Adrenal gland (tissue), 5 donors: ENCODE data around the gene SLC4A7.

Experiments
- CTCF ChIP-seq, 6 experiments: fragments of 450-650 bp in 4 of 6; fragments of 200-600 bp in 2 of 6; sonication (generic) in 1 of 6; IDR thresholded peaks; 1 replicate in 5 of 6; 2 replicates in 1 of 6; pipeline versions ENCODE4 v1.5.1 to v1.8.0; 2016 to 2021; ENCODE audit warnings: antibody characterized with exemption in 6 of 6, mild to moderate bottlenecking in 2 of 6, moderate library complexity in 1 of 6
- POLR2A ChIP-seq, 2 donors: fragments of 450-650 bp; IDR thresholded peaks; one replicate each; pipeline ENCODE4 v1.6.1; 2017; ENCODE audit warnings: antibody characterized with exemption in 2 of 2, mild to moderate bottlenecking in 2 of 2, moderate library complexity in 1 of 2
- donor health status: DM: no; HTN: no; CAD: no.

- peak in 2 of 6 experiments; percentile 14 to 17 for TF ChIP-seq CTCF (IDR thresholded peaks at IDR 0.05)
- TF ChIP-seq POLR2A (IDR thresholded peaks at IDR 0.05), result no peak
These were observed 115.2 kb downstream of the SLC4A7 start, which contains the start of gene NEK10 for GRCh38 chr3:27368831-27369607.
